HCT116 (cell line): ENCODE data around the gene NR2F1-AS1. TPM values are rescaled to one million over a fixed set of nuclear protein-coding genes. Genes with fewer than 3 reads are reported as not detected.
A peak's percentile ranks its signal among the peaks of the same experiment; 100 is the strongest.

Experiments used
- ATAC-seq: fragments of 200-7000 bp; cut with Tn5 transposase; 2 replicates; pipeline ENCODE4 v1.9.1; 2020; ENCODE audit warnings: mild to moderate bottlenecking, moderate library complexity
- BruUV-seq: library from RNA; stranded (reverse); fragments of 400-500 nt; replicated peaks from 2 replicates; lab custom pipeline; 2021; lab: Mats Ljungman, UMichigan
- CTCF ChIA-PET: fragments of 300-600 bp; sonication (Branson Sonifier 250); formaldehyde crosslinking; loops from one replicate; lab custom pipeline; 2021; ENCODE audit warnings: antibody characterized with exemption; lab: Charles Lee
- POLR2A ChIA-PET: fragments of 300-600, 350-600 bp; sonication (Branson Sonifier 250); formaldehyde crosslinking; loops from one replicate; lab custom pipeline; 2021; ENCODE audit warnings: antibody characterized with exemption; lab: Charles Lee
- RAD21 ChIA-PET, 2 experiments: fragments of 300-600 bp; sonication (Branson Sonifier 250); formaldehyde crosslinking; loops; one replicate each; lab custom pipeline; 2023; ENCODE audit warnings: low total read pairs in 2 of 2; ENCODE audit not compliant: uncharacterized antibody in 2 of 2, unreplicated experiment in 2 of 2, low non-redundant PET in 1 of 2; lab: Charles Lee
- DNase-seq: peaks from one replicate; pipeline ENCODE4 v3.0.0-alpha.2; 2010; ENCODE audit warnings: low read depth, low spot score
- H2AFZ ChIP-seq: fragments of 200-600 bp; shearing (Covaris generic), sonication (generic); 2 replicates; pipeline ENCODE4 v1.6.1; 2017; ENCODE audit warnings: low read depth, mixed run types, mixed read lengths, antibody characterized with exemption, low read length; ENCODE audit not compliant: poor library complexity, severe bottlenecking
- H3K27ac ChIP-seq: 2 replicates; pipeline ENCODE4 v1.5.1; 2012; ENCODE audit warnings: low read depth, low read length
- H3K27me3 ChIP-seq: fragments of 200-600 bp; sonication (generic); 2 replicates; pipeline ENCODE4 v1.6.1; 2016; ENCODE audit warnings: mixed run types, low read length, mixed read lengths; ENCODE audit not compliant: insufficient read depth
- H3K36me3 ChIP-seq, 2 experiments: fragments of 200-500 bp in 1 of 2; fragments of 200-600 bp in 1 of 2; sonication (Bioruptor generic) in 1 of 2; sonication (generic) in 1 of 2; 2 replicates each; pipeline versions ENCODE4 v1.5.1 to v1.6.1; 2014 to 2016; ENCODE audit warnings: low read length in 2 of 2, inconsistent platforms in 1 of 2, mixed read lengths in 1 of 2, mixed run types in 1 of 2; ENCODE audit not compliant: insufficient read depth in 2 of 2, control insufficient read depth in 1 of 2
- H3K4me1 ChIP-seq, 2 experiments: fragments of 200-600 bp in 1 of 2; sonication (generic) in 1 of 2; 2 replicates each; pipeline versions ENCODE4 v1.5.1 to v1.6.1; 2012 to 2017; ENCODE audit warnings: low read length in 2 of 2, inconsistent platforms in 1 of 2, mild to moderate bottlenecking in 1 of 2, mixed read lengths in 1 of 2, mixed run types in 1 of 2, moderate library complexity in 1 of 2; ENCODE audit not compliant: insufficient read depth in 2 of 2, control insufficient read depth in 1 of 2
- H3K4me2 ChIP-seq: fragments of 200-600 bp; sonication (generic); 2 replicates; pipeline ENCODE4 v1.6.1; 2017; ENCODE audit warnings: mixed run types, low read length, mixed read lengths
- H3K4me3 ChIP-seq, 2 experiments: fragments of 200-600 bp in 1 of 2; sonication (generic) in 1 of 2; replicated peaks in 1 of 2; 2 replicates each; pipeline ENCODE4 v1.5.1; 2011 to 2016; ENCODE audit warnings: low read length in 2 of 2, control low read depth in 1 of 2, low read depth in 1 of 2, mild to moderate bottlenecking in 1 of 2, mixed read lengths in 1 of 2, mixed run types in 1 of 2
- H3K79me2 ChIP-seq: fragments of 200-600 bp; sonication (generic); 2 replicates; pipeline ENCODE4 v1.6.1; 2017; ENCODE audit warnings: mild to moderate bottlenecking, mixed run types, low read length, moderate library complexity, mixed read lengths; ENCODE audit not compliant: insufficient read depth
- H3K9ac ChIP-seq: fragments of 200-600 bp; sonication (generic); 2 replicates; pipeline ENCODE4 v1.6.1; 2016; ENCODE audit warnings: low read length, mixed read lengths
- H3K9me2 ChIP-seq: fragments of 200-600 bp; sonication (generic), shearing (Covaris generic); 2 replicates; pipeline ENCODE4 v1.6.1; 2017; ENCODE audit warnings: mixed run types, mild to moderate bottlenecking, moderate library complexity; ENCODE audit not compliant: insufficient read depth
- H3K9me3 ChIP-seq, 2 experiments: fragments of 200-500 bp in 1 of 2; fragments of 200-600 bp in 1 of 2; sonication (Bioruptor generic) in 1 of 2; sonication (generic) in 1 of 2; 2 replicates each; pipeline ENCODE4 v1.6.1; 2014 to 2017; ENCODE audit warnings: low read length in 2 of 2, mixed read lengths in 2 of 2, inconsistent platforms in 1 of 2, low read depth in 1 of 2, mild to moderate bottlenecking in 1 of 2, mixed run types in 1 of 2, moderate library complexity in 1 of 2; ENCODE audit not compliant: control insufficient read depth in 1 of 2, insufficient read depth in 1 of 2
- H4K20me1 ChIP-seq: fragments of 200-600 bp; sonication (generic), shearing (Covaris generic); 2 replicates; pipeline ENCODE4 v1.6.1; 2017; ENCODE audit warnings: mixed run types, mild to moderate bottlenecking, moderate library complexity; ENCODE audit not compliant: insufficient read depth
- EZH2 ChIP-seq: fragments of 200-600 bp; sonication (generic); IDR thresholded peaks from 2 replicates; pipeline ENCODE4 v1.6.1; 2017; ENCODE audit warnings: antibody characterized with exemption, mixed run types
- MAX ChIP-seq: IDR thresholded peaks from 2 replicates; pipeline ENCODE4 v1.6.1; 2012
- POLR2AphosphoS5 ChIP-seq: IDR thresholded peaks from 2 replicates; pipeline ENCODE4 v1.6.1; 2011; ENCODE audit warnings: mild to moderate bottlenecking, low read depth, low read length, moderate library complexity
- RAD21 ChIP-seq: IDR thresholded peaks from 2 replicates; pipeline ENCODE4 v1.6.1; 2012; ENCODE audit warnings: low read depth, mild to moderate bottlenecking
- REST ChIP-seq: IDR thresholded peaks from 2 replicates; pipeline ENCODE4 v1.6.1; 2012; ENCODE audit warnings: low read depth
- intact Hi-C: fragments of 100-400 bp; cut with micrococcal nuclease; formaldehyde crosslinking; loops from 2 replicates; pipeline ENCODE4 v1.10.0; 2022
- total RNA-seq: library from RNA; stranded (reverse); gene quantifications from one replicate; pipeline ENCODE4 v1.2.1, GENCODE V29; 2021; ENCODE audit not compliant: unreplicated experiment

The NR2F1-AS1 gene
- total RNA-seq, 1 experiment from 2014 or later, result 20.1 TPM

DNA sequence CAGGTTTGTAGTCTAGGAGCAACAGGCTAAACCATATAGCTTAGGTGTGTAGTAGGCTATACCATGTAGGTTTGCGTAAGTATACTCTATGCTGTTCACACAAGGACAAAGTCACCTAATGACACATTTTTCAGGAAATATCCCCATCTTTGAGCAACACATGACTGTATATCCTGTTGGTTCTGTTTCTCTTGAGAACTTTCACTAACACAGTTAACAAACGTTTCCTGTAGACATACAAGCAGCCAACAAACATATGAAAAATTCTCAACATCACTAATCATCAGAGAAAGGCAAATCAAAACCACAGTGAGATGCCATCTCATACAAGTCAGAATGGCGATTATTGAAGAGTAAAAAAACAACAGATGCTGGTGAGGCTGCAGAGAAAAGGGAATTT, 68.2 kb downstream of the NR2F1-AS1 start (continued):
- TF ChIP-seq REST (no peak), EZH2 (no peak), MAX (no peak)

DNA sequence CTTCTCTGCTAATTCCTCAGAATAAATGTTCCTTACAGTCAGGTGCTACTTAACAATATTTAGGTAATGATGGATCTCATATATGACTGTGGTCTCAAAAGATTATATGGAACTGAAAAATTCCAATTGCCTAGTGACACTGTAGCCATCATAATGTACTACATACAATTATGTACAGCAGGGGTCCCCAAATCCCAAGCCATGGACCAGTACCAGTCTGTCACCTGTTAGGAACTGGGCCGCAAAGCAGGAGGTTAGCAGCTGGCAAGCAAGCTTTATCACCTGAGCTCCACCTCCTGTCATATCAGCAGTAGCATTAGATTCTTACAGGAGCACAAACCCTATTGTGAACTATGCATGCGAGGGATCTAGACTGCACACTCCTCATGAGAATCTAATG, 69.6 kb downstream of the NR2F1-AS1 start:
- peak; percentile 35 for TF ChIP-seq RAD21
- TF ChIP-seq POLR2AphosphoS5, result no peak
- no peak overlapping the region for H3K4me3 ChIP-seq
- H3K27ac ChIP-seq, result no peak overlapping the region
- no peak for DNase-seq
- no peak overlapping the region for H3K9ac ChIP-seq
- H3K36me3 ChIP-seq, result no peaks in the 10 kb centered on the region
- ATAC-seq, result peak; percentile 30; the same call in 1 of the 2 replicates
- no peaks in the 10 kb centered on the region for H4K20me1 ChIP-seq
- BruUV-seq, result no TSS peak
- H3K9me3 ChIP-seq, result no peaks in the 10 kb centered on the region
- no peaks in the 10 kb centered on the region for H3K4me1 ChIP-seq
- intact Hi-C loops, result no loop called here
- CTCF ChIA-PET, result no interaction called here
- POLR2A ChIA-PET, result no interaction called here
- no peaks in the 10 kb centered on the region for H3K79me2 ChIP-seq
- RAD21 ChIA-PET, result no interaction called here
- no peaks in the 10 kb centered on the region for H3K27me3 ChIP-seq
- H3K4me2 ChIP-seq, result no peak overlapping the region
- no peaks in the 10 kb centered on the region for H3K9me2 ChIP-seq
- no peak overlapping the region for H2AFZ ChIP-seq
